HCT116 (cell line): ENCODE data around the gene C16orf95. TPM values are rescaled to one million over a fixed set of nuclear protein-coding genes. Genes with fewer than 3 reads are reported as not detected.

Experiments used
- ATAC-seq: fragments of 200-7000 bp; cut with Tn5 transposase; 2 replicates; pipeline ENCODE4 v1.9.1; 2020; ENCODE audit warnings: mild to moderate bottlenecking, moderate library complexity
- BruUV-seq: library from RNA; stranded (reverse); fragments of 400-500 nt; replicated peaks from 2 replicates; lab custom pipeline; 2021; lab: Mats Ljungman, UMichigan
- CTCF ChIA-PET: fragments of 300-600 bp; sonication (Branson Sonifier 250); formaldehyde crosslinking; loops from one replicate; lab custom pipeline; 2021; ENCODE audit warnings: antibody characterized with exemption; lab: Charles Lee
- POLR2A ChIA-PET: fragments of 300-600, 350-600 bp; sonication (Branson Sonifier 250); formaldehyde crosslinking; loops from one replicate; lab custom pipeline; 2021; ENCODE audit warnings: antibody characterized with exemption; lab: Charles Lee
- RAD21 ChIA-PET, 2 experiments: fragments of 300-600 bp; sonication (Branson Sonifier 250); formaldehyde crosslinking; loops; one replicate each; lab custom pipeline; 2023; ENCODE audit warnings: low total read pairs in 2 of 2; ENCODE audit not compliant: uncharacterized antibody in 2 of 2, unreplicated experiment in 2 of 2, low non-redundant PET in 1 of 2; lab: Charles Lee
- DNase-seq: peaks from one replicate; pipeline ENCODE4 v3.0.0-alpha.2; 2010; ENCODE audit warnings: low read depth, low spot score
- H2AFZ ChIP-seq: fragments of 200-600 bp; shearing (Covaris generic), sonication (generic); 2 replicates; pipeline ENCODE4 v1.6.1; 2017; ENCODE audit warnings: low read depth, mixed run types, mixed read lengths, antibody characterized with exemption, low read length; ENCODE audit not compliant: poor library complexity, severe bottlenecking
- H3K27ac ChIP-seq: 2 replicates; pipeline ENCODE4 v1.5.1; 2012; ENCODE audit warnings: low read depth, low read length
- H3K27me3 ChIP-seq: fragments of 200-600 bp; sonication (generic); 2 replicates; pipeline ENCODE4 v1.6.1; 2016; ENCODE audit warnings: mixed run types, low read length, mixed read lengths; ENCODE audit not compliant: insufficient read depth
- H3K36me3 ChIP-seq, 2 experiments: fragments of 200-500 bp in 1 of 2; fragments of 200-600 bp in 1 of 2; sonication (Bioruptor generic) in 1 of 2; sonication (generic) in 1 of 2; 2 replicates each; pipeline versions ENCODE4 v1.5.1 to v1.6.1; 2014 to 2016; ENCODE audit warnings: low read length in 2 of 2, inconsistent platforms in 1 of 2, mixed read lengths in 1 of 2, mixed run types in 1 of 2; ENCODE audit not compliant: insufficient read depth in 2 of 2, control insufficient read depth in 1 of 2
- H3K4me1 ChIP-seq, 2 experiments: fragments of 200-600 bp in 1 of 2; sonication (generic) in 1 of 2; 2 replicates each; pipeline versions ENCODE4 v1.5.1 to v1.6.1; 2012 to 2017; ENCODE audit warnings: low read length in 2 of 2, inconsistent platforms in 1 of 2, mild to moderate bottlenecking in 1 of 2, mixed read lengths in 1 of 2, mixed run types in 1 of 2, moderate library complexity in 1 of 2; ENCODE audit not compliant: insufficient read depth in 2 of 2, control insufficient read depth in 1 of 2
- H3K4me2 ChIP-seq: fragments of 200-600 bp; sonication (generic); 2 replicates; pipeline ENCODE4 v1.6.1; 2017; ENCODE audit warnings: mixed run types, low read length, mixed read lengths
- H3K4me3 ChIP-seq, 2 experiments: fragments of 200-600 bp in 1 of 2; sonication (generic) in 1 of 2; replicated peaks in 1 of 2; 2 replicates each; pipeline ENCODE4 v1.5.1; 2011 to 2016; ENCODE audit warnings: low read length in 2 of 2, control low read depth in 1 of 2, low read depth in 1 of 2, mild to moderate bottlenecking in 1 of 2, mixed read lengths in 1 of 2, mixed run types in 1 of 2
- H3K79me2 ChIP-seq: fragments of 200-600 bp; sonication (generic); 2 replicates; pipeline ENCODE4 v1.6.1; 2017; ENCODE audit warnings: mild to moderate bottlenecking, mixed run types, low read length, moderate library complexity, mixed read lengths; ENCODE audit not compliant: insufficient read depth
- H3K9ac ChIP-seq: fragments of 200-600 bp; sonication (generic); 2 replicates; pipeline ENCODE4 v1.6.1; 2016; ENCODE audit warnings: low read length, mixed read lengths
- H3K9me2 ChIP-seq: fragments of 200-600 bp; sonication (generic), shearing (Covaris generic); 2 replicates; pipeline ENCODE4 v1.6.1; 2017; ENCODE audit warnings: mixed run types, mild to moderate bottlenecking, moderate library complexity; ENCODE audit not compliant: insufficient read depth
- H3K9me3 ChIP-seq, 2 experiments: fragments of 200-500 bp in 1 of 2; fragments of 200-600 bp in 1 of 2; sonication (Bioruptor generic) in 1 of 2; sonication (generic) in 1 of 2; 2 replicates each; pipeline ENCODE4 v1.6.1; 2014 to 2017; ENCODE audit warnings: low read length in 2 of 2, mixed read lengths in 2 of 2, inconsistent platforms in 1 of 2, low read depth in 1 of 2, mild to moderate bottlenecking in 1 of 2, mixed run types in 1 of 2, moderate library complexity in 1 of 2; ENCODE audit not compliant: control insufficient read depth in 1 of 2, insufficient read depth in 1 of 2
- H4K20me1 ChIP-seq: fragments of 200-600 bp; sonication (generic), shearing (Covaris generic); 2 replicates; pipeline ENCODE4 v1.6.1; 2017; ENCODE audit warnings: mixed run types, mild to moderate bottlenecking, moderate library complexity; ENCODE audit not compliant: insufficient read depth
- CBX3 ChIP-seq: IDR thresholded peaks from 2 replicates; pipeline ENCODE4 v1.6.1; 2012; ENCODE audit warnings: low read depth
- CEBPB ChIP-seq: IDR thresholded peaks from 2 replicates; pipeline ENCODE4 v1.6.1; 2012; ENCODE audit warnings: low read depth
- EGR1 ChIP-seq: IDR thresholded peaks from 2 replicates; pipeline ENCODE4 v1.6.1; 2012; ENCODE audit warnings: low read depth
- EZH2 ChIP-seq: fragments of 200-600 bp; sonication (generic); IDR thresholded peaks from 2 replicates; pipeline ENCODE4 v1.6.1; 2017; ENCODE audit warnings: antibody characterized with exemption, mixed run types
- EZH2phosphoT487 ChIP-seq: fragments of 200-600 bp; IDR thresholded peaks from 2 replicates; pipeline ENCODE4 v1.6.1; 2018; ENCODE audit warnings: antibody characterized with exemption, borderline replicate concordance
- POLR2A ChIP-seq: IDR thresholded peaks from 2 replicates; pipeline ENCODE4 v1.7.0; 2011; ENCODE audit warnings: borderline replicate concordance; ENCODE audit not compliant: insufficient read depth, insufficient read length; ENCODE audit errors: extremely low read depth
- POLR2AphosphoS5 ChIP-seq: IDR thresholded peaks from 2 replicates; pipeline ENCODE4 v1.6.1; 2011; ENCODE audit warnings: mild to moderate bottlenecking, low read depth, low read length, moderate library complexity
- RAD21 ChIP-seq: IDR thresholded peaks from 2 replicates; pipeline ENCODE4 v1.6.1; 2012; ENCODE audit warnings: low read depth, mild to moderate bottlenecking
- SIN3A ChIP-seq: IDR thresholded peaks from 2 replicates; pipeline ENCODE4 v1.6.1; 2012; ENCODE audit warnings: low read depth
- TCF7L2 ChIP-seq: IDR thresholded peaks from 2 replicates; pipeline ENCODE4 v1.7.0; 2011; ENCODE audit warnings: borderline replicate concordance, inconsistent platforms; ENCODE audit not compliant: insufficient read depth, insufficient read length; ENCODE audit errors: extremely low read depth
- ZFX ChIP-seq: fragments of 450-650 bp; IDR thresholded peaks from 2 replicates; pipeline ENCODE4 v1.6.1; 2017
- ZNF274 ChIP-seq: fragments of 200-500 bp; sonication (Bioruptor generic); IDR thresholded peaks from 2 replicates; pipeline ENCODE4 v1.6.1; 2014; ENCODE audit warnings: mild to moderate bottlenecking, low read depth, low read length, inconsistent platforms
- intact Hi-C: fragments of 100-400 bp; cut with micrococcal nuclease; formaldehyde crosslinking; loops from 2 replicates; pipeline ENCODE4 v1.10.0; 2022
- total RNA-seq: library from RNA; stranded (reverse); gene quantifications from one replicate; pipeline ENCODE4 v1.2.1, GENCODE V29; 2021; ENCODE audit not compliant: unreplicated experiment
- TF ChIP-seq, protein P1 (sequence below): IDR thresholded peaks from 2 replicates; pipeline ENCODE4 v1.6.1; 2012
- TF ChIP-seq, protein P2 (sequence below): IDR thresholded peaks from 2 replicates; pipeline ENCODE4 v1.6.1; 2012; ENCODE audit warnings: low read depth
- TF ChIP-seq, protein P3 (sequence below): IDR thresholded peaks from 2 replicates; pipeline ENCODE4 v1.6.1; 2012

C16orf95 gene
- total RNA-seq, 1 experiment from 2014 or later = 12.2 TPM

DNA sequence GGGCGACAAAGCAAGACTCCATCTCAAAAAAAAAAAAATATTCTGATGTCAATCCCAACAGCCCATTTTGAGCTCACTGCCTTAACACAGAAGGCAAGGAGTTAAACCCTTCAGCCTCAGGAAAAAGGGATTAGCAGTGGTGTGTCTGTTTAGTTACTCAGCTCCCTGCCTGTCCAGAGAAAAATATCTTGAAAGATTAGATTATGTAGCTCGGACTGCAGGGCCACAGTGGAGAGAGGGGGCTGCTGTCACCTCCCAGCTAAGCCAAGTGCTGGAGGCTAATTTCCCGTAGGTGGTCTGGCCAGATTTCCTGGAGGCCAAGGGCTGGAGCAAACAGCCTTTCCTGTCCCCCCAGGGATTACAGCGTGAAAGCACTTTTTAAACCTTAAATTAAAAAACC, 50.3 kb downstream of the C16orf95 start (continued):
- TF ChIP-seq POLR2A = no peak

DNA sequence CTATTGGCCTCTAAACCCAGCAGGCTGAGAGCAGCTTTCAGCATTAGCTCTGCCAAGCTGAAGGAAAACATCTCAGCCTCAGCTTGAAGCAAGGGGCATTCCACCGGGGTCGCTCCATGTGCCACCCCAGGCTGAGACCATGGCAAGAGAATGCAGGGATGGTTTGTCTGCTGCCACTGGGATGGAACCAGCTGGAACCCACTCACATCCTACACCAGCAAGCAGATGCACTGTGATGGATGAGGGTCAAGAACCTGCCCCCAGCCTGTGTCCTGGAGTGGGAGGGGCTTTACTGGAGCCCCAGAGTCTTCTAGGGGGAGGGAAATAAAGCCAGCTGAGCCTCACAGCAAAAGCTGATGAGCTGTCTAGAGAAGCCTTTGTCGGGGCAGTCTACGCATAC, 51.9 kb downstream of the C16orf95 start:
- H3K4me2 ChIP-seq = no peak overlapping the region
- no peaks in the 10 kb centered on the region for H4K20me1 ChIP-seq
- DNase-seq (no peak), ATAC-seq (no peak)
- H3K9me3 ChIP-seq = no peaks in the 10 kb centered on the region; a peak in 1 of 4 replicates
- H3K36me3 ChIP-seq = no peaks in the 10 kb centered on the region
- no peaks in the 10 kb centered on the region for H3K9me2 ChIP-seq
- no peak overlapping the region for H3K9ac ChIP-seq
- no peaks in the 10 kb centered on the region for H3K27me3 ChIP-seq
- peaks cover 13 to 18% of the 10 kb centered on the region in 2 experiments for H3K4me1 ChIP-seq
- no peak overlapping the region for H3K27ac ChIP-seq
- no peak overlapping the region for H2AFZ ChIP-seq
- ChIA-PET RAD21 (no interaction called here), POLR2A (no interaction called here), CTCF (no interaction called here)
- BruUV-seq = no TSS peak
- no peak for TF ChIP-seq POLR2AphosphoS5
- TF ChIP-seq ZFX = no peak
- TF ChIP-seq TCF7L2 = no peak
- TF ChIP-seq EZH2phosphoT487 = no peak
- no peak for TF ChIP-seq RAD21
- TF ChIP-seq, protein P1, sequence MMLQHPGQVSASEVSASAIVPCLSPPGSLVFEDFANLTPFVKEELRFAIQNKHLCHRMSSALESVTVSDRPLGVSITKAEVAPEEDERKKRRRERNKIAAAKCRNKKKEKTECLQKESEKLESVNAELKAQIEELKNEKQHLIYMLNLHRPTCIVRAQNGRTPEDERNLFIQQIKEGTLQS = no peak
- no peaks in the 10 kb centered on the region for H3K79me2 ChIP-seq
- no peak overlapping the region for H3K4me3 ChIP-seq
- intact Hi-C loops = no loop called here

DNA sequence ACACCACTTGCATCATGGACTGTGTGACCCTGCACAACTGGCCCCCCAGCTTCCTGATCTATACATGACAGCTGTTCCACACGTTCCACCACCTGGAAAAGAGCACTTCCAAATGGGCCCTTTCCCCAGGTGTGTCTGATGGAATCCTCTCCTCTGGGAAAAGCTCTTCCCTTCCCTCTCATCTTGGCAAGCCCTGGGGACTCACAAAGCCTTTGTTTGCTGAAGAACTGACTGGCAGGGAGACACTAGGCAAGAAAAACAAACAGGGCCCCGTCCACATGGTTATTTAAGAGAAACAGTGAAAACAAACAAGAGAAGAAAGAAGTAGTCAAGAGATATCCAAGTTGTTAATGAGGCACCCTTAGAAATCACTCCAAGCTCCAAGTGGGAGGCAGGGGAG, 52.6 kb downstream of the C16orf95 start:
- ChIA-PET CTCF (no interaction called here), RAD21 (interaction anchor here in 1 of 2 experiments (0.6 kb wide), 1 partner anchor 13 kb away, joined by 3 read pairs; no protein-coding TSS in a partner anchor), POLR2A (no interaction called here)
- H4K20me1 ChIP-seq = no peaks in the 10 kb centered on the region
- no peak overlapping the region for H3K4me3 ChIP-seq
- no TSS peak for BruUV-seq
- H3K9me3 ChIP-seq = no peaks in the 10 kb centered on the region; a peak in 1 of 4 replicates
- H3K4me1 ChIP-seq = peaks cover 13 to 18% of the 10 kb centered on the region in 2 experiments
- no peaks in the 10 kb centered on the region for H3K36me3 ChIP-seq
- no peak overlapping the region for H3K4me2 ChIP-seq
- DNase-seq (no peak), ATAC-seq (no peak)
- H3K9me2 ChIP-seq = no peaks in the 10 kb centered on the region
- no peak overlapping the region for H3K27ac ChIP-seq
- no peak overlapping the region for H3K9ac ChIP-seq
- intact Hi-C loops = no loop called here
- no peaks in the 10 kb centered on the region for H3K27me3 ChIP-seq
- H2AFZ ChIP-seq = no peak overlapping the region
- H3K79me2 ChIP-seq = no peaks in the 10 kb centered on the region
- TF ChIP-seq SIN3A (no peak), CEBPB (no peak), CBX3 (no peak), EZH2 (no peak), ZNF274 (no peak), POLR2A (no peak), EGR1 (no peak), EZH2phosphoT487 (no peak), RAD21 (no peak)
- TF ChIP-seq, protein P2, sequence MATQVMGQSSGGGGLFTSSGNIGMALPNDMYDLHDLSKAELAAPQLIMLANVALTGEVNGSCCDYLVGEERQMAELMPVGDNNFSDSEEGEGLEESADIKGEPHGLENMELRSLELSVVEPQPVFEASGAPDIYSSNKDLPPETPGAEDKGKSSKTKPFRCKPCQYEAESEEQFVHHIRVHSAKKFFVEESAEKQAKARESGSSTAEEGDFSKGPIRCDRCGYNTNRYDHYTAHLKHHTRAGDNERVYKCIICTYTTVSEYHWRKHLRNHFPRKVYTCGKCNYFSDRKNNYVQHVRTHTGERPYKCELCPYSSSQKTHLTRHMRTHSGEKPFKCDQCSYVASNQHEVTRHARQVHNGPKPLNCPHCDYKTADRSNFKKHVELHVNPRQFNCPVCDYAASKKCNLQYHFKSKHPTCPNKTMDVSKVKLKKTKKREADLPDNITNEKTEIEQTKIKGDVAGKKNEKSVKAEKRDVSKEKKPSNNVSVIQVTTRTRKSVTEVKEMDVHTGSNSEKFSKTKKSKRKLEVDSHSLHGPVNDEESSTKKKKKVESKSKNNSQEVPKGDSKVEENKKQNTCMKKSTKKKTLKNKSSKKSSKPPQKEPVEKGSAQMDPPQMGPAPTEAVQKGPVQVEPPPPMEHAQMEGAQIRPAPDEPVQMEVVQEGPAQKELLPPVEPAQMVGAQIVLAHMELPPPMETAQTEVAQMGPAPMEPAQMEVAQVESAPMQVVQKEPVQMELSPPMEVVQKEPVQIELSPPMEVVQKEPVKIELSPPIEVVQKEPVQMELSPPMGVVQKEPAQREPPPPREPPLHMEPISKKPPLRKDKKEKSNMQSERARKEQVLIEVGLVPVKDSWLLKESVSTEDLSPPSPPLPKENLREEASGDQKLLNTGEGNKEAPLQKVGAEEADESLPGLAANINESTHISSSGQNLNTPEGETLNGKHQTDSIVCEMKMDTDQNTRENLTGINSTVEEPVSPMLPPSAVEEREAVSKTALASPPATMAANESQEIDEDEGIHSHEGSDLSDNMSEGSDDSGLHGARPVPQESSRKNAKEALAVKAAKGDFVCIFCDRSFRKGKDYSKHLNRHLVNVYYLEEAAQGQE = no peak
- TF ChIP-seq, protein P1 = no peak
- TF ChIP-seq, protein P3, sequence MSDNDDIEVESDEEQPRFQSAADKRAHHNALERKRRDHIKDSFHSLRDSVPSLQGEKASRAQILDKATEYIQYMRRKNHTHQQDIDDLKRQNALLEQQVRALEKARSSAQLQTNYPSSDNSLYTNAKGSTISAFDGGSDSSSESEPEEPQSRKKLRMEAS = no peak
